ENCODE measurements around the gene ELOVL6.

GRCh38 chr4:110129544-110129943 lies 68.9 kb downstream of the ELOVL6 start:
- TF ChIP-seq POLR2A (IDR thresholded peaks at IDR 0.05) (no peak), EP300 (IDR thresholded peaks at IDR 0.05) (no peak)
- TF ChIP-seq, protein P1, sequence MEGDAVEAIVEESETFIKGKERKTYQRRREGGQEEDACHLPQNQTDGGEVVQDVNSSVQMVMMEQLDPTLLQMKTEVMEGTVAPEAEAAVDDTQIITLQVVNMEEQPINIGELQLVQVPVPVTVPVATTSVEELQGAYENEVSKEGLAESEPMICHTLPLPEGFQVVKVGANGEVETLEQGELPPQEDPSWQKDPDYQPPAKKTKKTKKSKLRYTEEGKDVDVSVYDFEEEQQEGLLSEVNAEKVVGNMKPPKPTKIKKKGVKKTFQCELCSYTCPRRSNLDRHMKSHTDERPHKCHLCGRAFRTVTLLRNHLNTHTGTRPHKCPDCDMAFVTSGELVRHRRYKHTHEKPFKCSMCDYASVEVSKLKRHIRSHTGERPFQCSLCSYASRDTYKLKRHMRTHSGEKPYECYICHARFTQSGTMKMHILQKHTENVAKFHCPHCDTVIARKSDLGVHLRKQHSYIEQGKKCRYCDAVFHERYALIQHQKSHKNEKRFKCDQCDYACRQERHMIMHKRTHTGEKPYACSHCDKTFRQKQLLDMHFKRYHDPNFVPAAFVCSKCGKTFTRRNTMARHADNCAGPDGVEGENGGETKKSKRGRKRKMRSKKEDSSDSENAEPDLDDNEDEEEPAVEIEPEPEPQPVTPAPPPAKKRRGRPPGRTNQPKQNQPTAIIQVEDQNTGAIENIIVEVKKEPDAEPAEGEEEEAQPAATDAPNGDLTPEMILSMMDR (IDR thresholded peaks at IDR 0.05) = no peak
